ENCODE data around the gene GCC2.

GCC2 gene

GRCh38 chr2:108448678-108449409 lies at the start of gene GCC2:
Gene GCC2, plus strand, starts transcription at chr2:108449206. Its CDS starts 69 bp downstream, at chr2:108449275.
- TF ChIP-seq GATA3 (IDR thresholded peaks at IDR 0.05; ENCODE audit: low read depth, low read length) (no peak), GATA2 (IDR thresholded peaks at IDR 0.05; ENCODE audit: low read depth, low read length) (no peak)

- no peak for TF ChIP-seq GATA3 (IDR thresholded peaks at IDR 0.05; ENCODE audit: low read depth, low read length)
- no peak for TF ChIP-seq GATA2 (IDR thresholded peaks at IDR 0.05; ENCODE audit: low read depth, low read length)
Measured at GRCh38 chr2:108399479-108399878, 49.5 kb upstream of the GCC2 start.

GRCh38 chr2:108401800-108402199 lies 47.2 kb upstream of the GCC2 start:
- TF ChIP-seq GATA3 (IDR thresholded peaks at IDR 0.05; ENCODE audit: low read depth, low read length) (no peak), GATA2 (IDR thresholded peaks at IDR 0.05; ENCODE audit: low read depth, low read length) (no peak)

GRCh38 chr2:108403494-108403893 lies 45.5 kb upstream of the GCC2 start:
- no peak for TF ChIP-seq GATA3 (IDR thresholded peaks at IDR 0.05; ENCODE audit: low read depth, low read length)
- no peak for TF ChIP-seq GATA2 (IDR thresholded peaks at IDR 0.05; ENCODE audit: low read depth, low read length)

- TF ChIP-seq GATA2 (IDR thresholded peaks at IDR 0.05; ENCODE audit: low read depth, low read length) (no peak), GATA3 (IDR thresholded peaks at IDR 0.05; ENCODE audit: low read depth, low read length) (no peak)
Measured at GRCh38 chr2:108404784-108405397, 44.1 kb upstream of the GCC2 start.

GRCh38 chr2:108407864-108408729 lies 40.9 kb upstream of the GCC2 start:
- no peak for TF ChIP-seq GATA2 (IDR thresholded peaks at IDR 0.05; ENCODE audit: low read depth, low read length)
- no peak for TF ChIP-seq GATA3 (IDR thresholded peaks at IDR 0.05; ENCODE audit: low read depth, low read length)

- TF ChIP-seq GATA3 (IDR thresholded peaks at IDR 0.05; ENCODE audit: low read depth, low read length) (no peak), GATA2 (IDR thresholded peaks at IDR 0.05; ENCODE audit: low read depth, low read length) (no peak)
Measured at GRCh38 chr2:108409768-108410167, 39.2 kb upstream of the GCC2 start.

- no peak for TF ChIP-seq GATA2 (IDR thresholded peaks at IDR 0.05; ENCODE audit: low read depth, low read length)
- TF ChIP-seq GATA3 (IDR thresholded peaks at IDR 0.05; ENCODE audit: low read depth, low read length): no peak
Measured at GRCh38 chr2:108412995-108413710, 35.9 kb upstream of the GCC2 start.

- TF ChIP-seq GATA2 (IDR thresholded peaks at IDR 0.05; ENCODE audit: low read depth, low read length) (no peak), GATA3 (IDR thresholded peaks at IDR 0.05; ENCODE audit: low read depth, low read length) (no peak)
Measured at GRCh38 chr2:108413711-108414095, 35.3 kb upstream of the GCC2 start.

GRCh38 chr2:108414256-108414876 lies 34.6 kb upstream of the GCC2 start:
- no peak for TF ChIP-seq GATA2 (IDR thresholded peaks at IDR 0.05; ENCODE audit: low read depth, low read length)
- TF ChIP-seq GATA3 (IDR thresholded peaks at IDR 0.05; ENCODE audit: low read depth, low read length): no peak

GRCh38 chr2:108414945-108415344 lies 34.1 kb upstream of the GCC2 start:
- TF ChIP-seq GATA3 (IDR thresholded peaks at IDR 0.05; ENCODE audit: low read depth, low read length) (no peak), GATA2 (IDR thresholded peaks at IDR 0.05; ENCODE audit: low read depth, low read length) (no peak)

GRCh38 chr2:108417254-108417653 lies 31.8 kb upstream of the GCC2 start:
- TF ChIP-seq GATA3 (IDR thresholded peaks at IDR 0.05; ENCODE audit: low read depth, low read length) (no peak), GATA2 (IDR thresholded peaks at IDR 0.05; ENCODE audit: low read depth, low read length) (no peak)

GRCh38 chr2:108418416-108418815 lies 30.6 kb upstream of the GCC2 start:
- TF ChIP-seq GATA3 (IDR thresholded peaks at IDR 0.05; ENCODE audit: low read depth, low read length) (no peak), GATA2 (IDR thresholded peaks at IDR 0.05; ENCODE audit: low read depth, low read length) (no peak)

Data from SH-SY5Y (cell line).